ENCODE data around the gene CHSY1. TPM values are rescaled to one million over a fixed set of nuclear protein-coding genes. Genes with fewer than 3 reads are reported as not detected.

Gene CHSY1, protein sequence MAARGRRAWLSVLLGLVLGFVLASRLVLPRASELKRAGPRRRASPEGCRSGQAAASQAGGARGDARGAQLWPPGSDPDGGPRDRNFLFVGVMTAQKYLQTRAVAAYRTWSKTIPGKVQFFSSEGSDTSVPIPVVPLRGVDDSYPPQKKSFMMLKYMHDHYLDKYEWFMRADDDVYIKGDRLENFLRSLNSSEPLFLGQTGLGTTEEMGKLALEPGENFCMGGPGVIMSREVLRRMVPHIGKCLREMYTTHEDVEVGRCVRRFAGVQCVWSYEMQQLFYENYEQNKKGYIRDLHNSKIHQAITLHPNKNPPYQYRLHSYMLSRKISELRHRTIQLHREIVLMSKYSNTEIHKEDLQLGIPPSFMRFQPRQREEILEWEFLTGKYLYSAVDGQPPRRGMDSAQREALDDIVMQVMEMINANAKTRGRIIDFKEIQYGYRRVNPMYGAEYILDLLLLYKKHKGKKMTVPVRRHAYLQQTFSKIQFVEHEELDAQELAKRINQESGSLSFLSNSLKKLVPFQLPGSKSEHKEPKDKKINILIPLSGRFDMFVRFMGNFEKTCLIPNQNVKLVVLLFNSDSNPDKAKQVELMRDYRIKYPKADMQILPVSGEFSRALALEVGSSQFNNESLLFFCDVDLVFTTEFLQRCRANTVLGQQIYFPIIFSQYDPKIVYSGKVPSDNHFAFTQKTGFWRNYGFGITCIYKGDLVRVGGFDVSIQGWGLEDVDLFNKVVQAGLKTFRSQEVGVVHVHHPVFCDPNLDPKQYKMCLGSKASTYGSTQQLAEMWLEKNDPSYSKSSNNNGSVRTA
- total RNA-seq (2022; extraction: Qiagen RNA extraction; ENCODE audit: low read depth), result 20.6 to 31.1 TPM (median 27.9 TPM) in 5 replicates

GRCh38 chr15:101251830-101252820 is at the start of gene CHSY1:
TSS of gene CHSY1 (minus strand) at chr15:101252048. CDS start at chr15:101251456, 592 bp downstream.

DNA sequence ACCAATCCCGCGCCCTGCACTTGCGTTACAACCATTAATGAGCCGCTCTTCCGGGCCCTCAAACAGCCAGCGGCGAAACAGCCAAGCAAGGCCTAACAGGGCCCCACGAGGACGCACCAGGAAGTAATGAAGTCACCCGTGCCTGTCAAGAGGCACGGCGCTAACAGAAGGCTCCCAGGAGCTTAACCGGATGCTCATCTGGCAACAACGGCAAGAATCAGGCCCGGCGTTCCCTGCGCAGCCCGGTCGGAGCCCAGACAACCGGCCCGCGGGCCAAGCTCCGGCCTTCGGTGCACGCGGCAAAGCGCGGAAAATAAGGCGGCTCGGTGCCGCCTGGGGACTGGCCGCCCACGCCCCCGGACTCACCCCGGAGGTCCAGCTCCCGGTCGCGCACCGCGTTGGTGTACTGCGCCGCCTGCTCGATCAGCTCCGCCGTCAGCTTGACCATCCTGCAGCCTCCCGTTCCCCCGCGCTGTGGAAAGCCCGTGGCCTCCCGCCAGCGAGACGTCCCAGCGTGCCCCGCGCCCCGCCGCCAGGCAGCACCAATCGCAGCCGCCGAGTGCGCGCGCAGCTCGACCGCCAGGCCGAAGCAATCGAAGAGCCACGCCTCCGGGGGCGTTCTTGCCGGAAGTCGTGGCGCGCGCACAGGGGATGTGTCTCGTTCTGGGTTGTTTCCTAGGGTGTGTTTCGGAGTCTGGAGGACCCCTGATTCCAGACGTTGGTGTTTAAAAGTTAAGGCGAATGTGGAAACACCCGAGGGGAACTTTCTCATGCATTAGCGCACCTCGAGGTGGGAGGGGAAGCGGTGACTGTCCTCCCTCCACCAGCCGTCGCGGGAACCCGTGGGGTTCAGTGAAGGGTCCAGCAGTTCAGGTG is 43.1 kb upstream of the CHSY1 start, which contains the start of gene SNRPA1:
SNRPA1 (minus strand) TSS at position 518 of the 876 bp plus-strand sequence; CDS start at position 448, 70 bp downstream.

GRCh38 chr15:101277038-101277822 is 25.4 kb upstream of the CHSY1 start, which contains the start of gene SELENOS:
TSS of gene SELENOS (minus strand) at chr15:101277485. CDS start at chr15:101277417, 68 bp downstream.

Other genes starting within 250 kb of the CHSY1 start
- 141 to 161 TPM (median 153 TPM) in 5 replicates for gene SELENOS, start 25.4 kb upstream of the CHSY1 start, total RNA-seq (2022; extraction: Qiagen RNA extraction; ENCODE audit: low read depth)
- 99.6 to 129 TPM (median 111 TPM) in 5 replicates for gene SNRPA1, start 43.2 kb upstream of the CHSY1 start, total RNA-seq (2022; extraction: Qiagen RNA extraction; ENCODE audit: low read depth)
- 8.8 to 12.2 TPM (median 10.7 TPM) in 5 replicates for gene PCSK6, start 237.7 kb upstream of the CHSY1 start, total RNA-seq (2022; extraction: Qiagen RNA extraction; ENCODE audit: low read depth)

Data from A549 treated with ZK216348 at 1 μM for 4 hours (cell line).